Measurements from ENCODE around the gene SLC35G2. TPM values are rescaled to one million over a fixed set of nuclear protein-coding genes. Genes with fewer than 3 reads are reported as not detected.
A peak's percentile ranks its signal among the peaks of the same experiment; 100 is the strongest.

SLC35G2 gene
- total RNA-seq, 1 experiment from 2014 or later = 6.6 TPM

GRCh38 chr3:136898549-136898948 lies 79.6 kb downstream of the SLC35G2 start:
- H3K18ac ChIP-seq (ENCODE audit: insufficient read length, low read depth, low read length) = no peak overlapping the region
- H2AFZ ChIP-seq (ENCODE audit: low read length) = no peak overlapping the region
- no peak overlapping the region for H2BK5ac ChIP-seq (ENCODE audit: insufficient read length, low read length)
- no peak overlapping the region for H3K4ac ChIP-seq (ENCODE audit: low read depth, low read length)
- no peak overlapping the region for H2BK15ac ChIP-seq (ENCODE audit: low read depth, low read length)
- no peaks in the 10 kb centered on the region for H3K27me3 ChIP-seq (ENCODE audit: insufficient read depth, low read length)
- H3K27ac ChIP-seq (ENCODE audit: insufficient read length, low read depth, low read length) = no peak overlapping the region
- Mint-ChIP-seq H3K4me3 (no peak overlapping the region), H3K27ac (peak overlapping the region in 1 of 3 experiments; percentile 50; a peak in 1 of 7 replicates), H3K27me3 (ENCODE audit: low read depth) (no peaks in the 10 kb centered on the region), H3K4me1 (peaks cover 61 to 62% of the 10 kb centered on the region in 2 experiments), H3K9me3 (peaks cover 3 to 4% of the 10 kb centered on the region in 2 experiments; a peak in 3 of 5 replicates), H3K36me3 (ENCODE audit: insufficient read depth in 1 of 3, low read depth in 3 of 3) (peaks cover 5 to 12% (median 6%) of the 10 kb centered on the region in 3 experiments)
- H4K5ac ChIP-seq (ENCODE audit: insufficient read length, low read depth, low read length) = no peak overlapping the region
- H3T11ph ChIP-seq (ENCODE audit: low read length) = no peak overlapping the region
- no peak overlapping the region for H3K23ac ChIP-seq (ENCODE audit: insufficient read length, low read depth, low read length)
- H2BK20ac ChIP-seq (ENCODE audit: low read depth, low read length, poor library complexity, severe bottlenecking) = no peak overlapping the region
- H2BK12ac ChIP-seq (ENCODE audit: insufficient read length, low read depth, low read length) = no peak overlapping the region
- H4K20me1 ChIP-seq (ENCODE audit: control insufficient read depth, insufficient read depth, insufficient read length) = no peaks in the 10 kb centered on the region
- no peak for DNase-seq
- no peak overlapping the region for H4K91ac ChIP-seq (ENCODE audit: insufficient read length, low read depth, low read length)
- no peaks in the 10 kb centered on the region for H3K23me2 ChIP-seq (ENCODE audit: insufficient read length, low read depth, low read length, poor library complexity, severe bottlenecking)
- no peak overlapping the region for H2BK120ac ChIP-seq (ENCODE audit: low read depth, low read length, poor library complexity, severe bottlenecking)
- TF ChIP-seq, protein P1, sequence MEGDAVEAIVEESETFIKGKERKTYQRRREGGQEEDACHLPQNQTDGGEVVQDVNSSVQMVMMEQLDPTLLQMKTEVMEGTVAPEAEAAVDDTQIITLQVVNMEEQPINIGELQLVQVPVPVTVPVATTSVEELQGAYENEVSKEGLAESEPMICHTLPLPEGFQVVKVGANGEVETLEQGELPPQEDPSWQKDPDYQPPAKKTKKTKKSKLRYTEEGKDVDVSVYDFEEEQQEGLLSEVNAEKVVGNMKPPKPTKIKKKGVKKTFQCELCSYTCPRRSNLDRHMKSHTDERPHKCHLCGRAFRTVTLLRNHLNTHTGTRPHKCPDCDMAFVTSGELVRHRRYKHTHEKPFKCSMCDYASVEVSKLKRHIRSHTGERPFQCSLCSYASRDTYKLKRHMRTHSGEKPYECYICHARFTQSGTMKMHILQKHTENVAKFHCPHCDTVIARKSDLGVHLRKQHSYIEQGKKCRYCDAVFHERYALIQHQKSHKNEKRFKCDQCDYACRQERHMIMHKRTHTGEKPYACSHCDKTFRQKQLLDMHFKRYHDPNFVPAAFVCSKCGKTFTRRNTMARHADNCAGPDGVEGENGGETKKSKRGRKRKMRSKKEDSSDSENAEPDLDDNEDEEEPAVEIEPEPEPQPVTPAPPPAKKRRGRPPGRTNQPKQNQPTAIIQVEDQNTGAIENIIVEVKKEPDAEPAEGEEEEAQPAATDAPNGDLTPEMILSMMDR (conservative IDR thresholded peaks at IDR 0.05) = no peak
- no peaks in the 10 kb centered on the region for H3K79me1 ChIP-seq (ENCODE audit: insufficient read depth, low read depth, low read length, poor library complexity, severe bottlenecking)
- H3K9me3 ChIP-seq (ENCODE audit: control insufficient read depth, low read depth, low read length) = no peaks in the 10 kb centered on the region
- no peak overlapping the region for H3K56ac ChIP-seq (ENCODE audit: insufficient read length, low read depth, low read length)
- no peak overlapping the region for H2AK5ac ChIP-seq (ENCODE audit: insufficient read length, low read length)
- peaks cover 8% of the 10 kb centered on the region; the same call in 1 of the 2 replicates for H3K4me1 ChIP-seq (ENCODE audit: insufficient read depth, low read length)
- no CpG with 5 or more reads among the region's 4 CpGs for WGBS (ENCODE audit: extremely low coverage, insufficient read length, low lambda C conversion rate)
- H3K9ac ChIP-seq (ENCODE audit: extremely low read depth, insufficient read length, low read length) = no peak overlapping the region
- H3K14ac ChIP-seq (ENCODE audit: insufficient read depth, low read length) = no peak overlapping the region
- no peak overlapping the region for H4K8ac ChIP-seq (replicated peaks; ENCODE audit: insufficient read length, low read depth, low read length)
- H3K79me2 ChIP-seq (ENCODE audit: insufficient read depth, low read length) = peaks cover 7% of the 10 kb centered on the region; the same call in 1 of the 2 replicates
- no peak overlapping the region for H3K4me2 ChIP-seq (ENCODE audit: insufficient read depth, insufficient read length, low read length)

Measured in H9 (cell line).